Dermis blood vessel endothelial cell (primary cell): ENCODE results near the gene DMP1. TPM values are rescaled to one million over a fixed set of nuclear protein-coding genes. Genes with fewer than 3 reads are reported as not detected.
"Not testable (repeated sequence)": the region's sequence is repeated elsewhere in the genome, so short reads cannot be mapped to it uniquely, and the experiment has no call there.

Experiments used
- DNase-seq: peaks from one replicate; pipeline ENCODE4 v3.0.0; 2010
- total RNA-seq: library from RNA; depleted of rRNA; stranded (reverse); fragments of >200 nt; gene quantifications from 2 replicates; pipeline ENCODE4 v1.2.3, GENCODE V29; 2014

DMP1 gene
- total RNA-seq, 1 donor from 2014 or later = not detected

- DNase-seq = no peak
Measured at GRCh38 chr4:87680271-87680670, 30.2 kb downstream of the DMP1 start.

- DNase-seq = no peak
Measured at GRCh38 chr4:87688316-87688715, 38.2 kb downstream of the DMP1 start.

GRCh38 chr4:87690947-87691346 lies 40.9 kb downstream of the DMP1 start:
- not testable (repeated sequence) for DNase-seq

GRCh38 chr4:87692060-87692459 lies 42.0 kb downstream of the DMP1 start:
- not testable (repeated sequence) for DNase-seq

- DNase-seq = no peak
Measured at GRCh38 chr4:87697272-87697671, 47.2 kb downstream of the DMP1 start.

- DNase-seq = no peak
Measured at GRCh38 chr4:87697945-87698344, 47.9 kb downstream of the DMP1 start.

GRCh38 chr4:87698394-87698793 lies 48.3 kb downstream of the DMP1 start:
- no peak for DNase-seq

- DNase-seq = no peak
Measured at GRCh38 chr4:87704001-87704400, 53.9 kb downstream of the DMP1 start.

- DNase-seq = no peak
Measured at GRCh38 chr4:87707279-87707918, 57.3 kb downstream of the DMP1 start.

Other genes starting within 250 kb of the DMP1 start
- 20.4 and 21.6 TPM in 2 replicates for gene NUDT9, start 227.7 kb upstream of the DMP1 start, total RNA-seq
- gene SPARCL1, start 120.9 kb upstream of the DMP1 start, total RNA-seq = 158 and 779 TPM in 2 replicates
- gene DSPP, start 41.8 kb upstream of the DMP1 start, total RNA-seq = not detected in 2 replicates
- not detected in 2 replicates for gene IBSP, start 149.3 kb downstream of the DMP1 start, total RNA-seq
- not detected in 2 replicates for gene MEPE, start 182.7 kb downstream of the DMP1 start, total RNA-seq